ENCODE data around the gene HIVEP1. TPM values are rescaled to one million over a fixed set of nuclear protein-coding genes. Genes with fewer than 3 reads are reported as not detected.

HIVEP1 gene
- total and polyA plus RNA-seq, 2 of the 8 experiments (the other 6 are each of a cell fraction or from before 2014, with no cell fraction given), result 22.6 to 23.1 TPM

DNA sequence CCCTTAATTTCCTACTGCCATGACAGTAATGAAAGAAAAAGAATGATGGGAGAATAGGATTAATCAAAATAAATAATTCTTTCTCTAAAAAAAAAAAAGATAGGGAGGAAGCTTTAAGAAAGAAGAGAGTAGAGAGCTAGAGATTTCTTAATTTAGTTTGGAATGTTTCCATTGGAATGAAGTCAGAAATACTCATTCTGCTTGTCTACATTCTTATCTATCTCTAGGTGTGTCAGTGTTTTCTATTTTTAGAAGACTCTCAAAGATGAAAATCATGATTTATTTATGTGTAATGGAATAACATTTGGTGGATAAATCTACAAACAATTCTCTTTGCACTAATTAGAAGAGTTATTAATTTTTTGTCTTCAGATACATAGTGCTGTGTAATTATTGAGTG, 38.0 kb upstream of the HIVEP1 start:
- ChIA-PET POLR2A (ENCODE audit: partially characterized antibody) (no interaction called here), CTCF (ENCODE audit: partially characterized antibody) (interaction anchor here (0.9 to 3.7 kb wide), 4 partner anchors 11 to 273 kb away, joined by 3 to 14 read pairs (median 4); no protein-coding TSS in a partner anchor)
- H2BK12ac ChIP-seq (ENCODE audit: low read depth, low read length), result no peak overlapping the region
- H3K79me2 ChIP-seq (ENCODE audit: control insufficient read depth in 1 of 2, insufficient read depth in 2 of 2, low read length in 2 of 2), result no peaks in the 10 kb centered on the region
- H3K18ac ChIP-seq (ENCODE audit: extremely low read depth, low read length), result no peak overlapping the region
- H3K9ac ChIP-seq (replicated peaks in 1 of 4; ENCODE audit: extremely low read depth in 1 of 4, low read depth in 3 of 4, low read length in 3 of 4), result no peak overlapping the region
- H3K27me3 ChIP-seq (replicated peaks in 1 of 4; ENCODE audit: control insufficient read depth in 3 of 4, extremely low read depth in 1 of 4, insufficient read depth in 3 of 4, low read length in 3 of 4), result no peaks in the 10 kb centered on the region
- H2BK15ac ChIP-seq (ENCODE audit: low read length), result no peak overlapping the region
- no peak for DNase-seq (ENCODE audit: low read depth in 1 of 2, low spot score in 2 of 2)
- no peaks in the 10 kb centered on the region for H3K9me3 ChIP-seq (ENCODE audit: insufficient read depth in 2 of 2, low read depth in 1 of 2, low read length in 1 of 2)
- H3K27ac ChIP-seq (ENCODE audit: low read depth, low read length), result no peak overlapping the region
- no peak overlapping the region for H2AFZ ChIP-seq (ENCODE audit: low read length)
- no peak overlapping the region for H3K4me2 ChIP-seq (ENCODE audit: insufficient read depth in 1 of 2, low read depth in 2 of 2, low read length in 2 of 2)
- H2AK5ac ChIP-seq (ENCODE audit: low read depth, low read length), result no peak overlapping the region
- no peak for FAIRE-seq
- H4K20me1 ChIP-seq (replicated peaks in 1 of 2; ENCODE audit: control insufficient read depth in 1 of 2, insufficient read depth in 2 of 2, low read length in 2 of 2), result no peaks in the 10 kb centered on the region
- no peak overlapping the region for H3K4me3 ChIP-seq (ENCODE audit: extremely low read depth in 1 of 4, insufficient read depth in 2 of 4, low read depth in 3 of 4, low read length in 4 of 4)
- no peak overlapping the region for H3K14ac ChIP-seq (ENCODE audit: insufficient read length)
- H3K23ac ChIP-seq (ENCODE audit: insufficient read length), result no peak overlapping the region
- no peak overlapping the region for H2BK120ac ChIP-seq (replicated peaks; ENCODE audit: low read depth, low read length)
- H3K23me2 ChIP-seq (ENCODE audit: low read depth, low read length), result no peaks in the 10 kb centered on the region
- no peak overlapping the region for H2BK5ac ChIP-seq (ENCODE audit: low read depth, low read length)
- H2BK20ac ChIP-seq (ENCODE audit: low read length), result no peak overlapping the region
- no peak overlapping the region for H4K91ac ChIP-seq (replicated peaks; ENCODE audit: insufficient read length, low read length)
- no peaks in the 10 kb centered on the region for H3K36me3 ChIP-seq (ENCODE audit: control insufficient read depth in 2 of 4, insufficient read depth in 4 of 4, low read length in 3 of 4)
- no peaks in the 10 kb centered on the region for H3K79me1 ChIP-seq (ENCODE audit: low read depth, low read length)
- H3K4me1 ChIP-seq (replicated peaks in 1 of 4; ENCODE audit: control insufficient read depth in 3 of 4, insufficient read depth in 4 of 4, low read length in 3 of 4), result peaks cover 3 to 14% (median 12%) of the 10 kb centered on the region in 4 experiments
- no peak overlapping the region for H3K56ac ChIP-seq (replicated peaks; ENCODE audit: insufficient read length, low read depth, low read length)
- no peak overlapping the region for H4K8ac ChIP-seq (ENCODE audit: extremely low read depth, insufficient read depth, low read length)
- peak overlapping the region; percentile 81 for H4K5ac ChIP-seq (ENCODE audit: insufficient read length, low read depth, low read length)
- H3K4ac ChIP-seq (replicated peaks; ENCODE audit: insufficient read length, low read depth, low read length), result no peak overlapping the region
- TF ChIP-seq JUND (IDR thresholded peaks at IDR 0.05; ENCODE audit: low read length) (no peak), SRF (IDR thresholded peaks at IDR 0.05; ENCODE audit: low read depth, low read length) (no peak), SUZ12 (IDR thresholded peaks at IDR 0.05; ENCODE audit: low read length) (no peak), MAFK (IDR thresholded peaks at IDR 0.05; ENCODE audit: low read depth, low read length) (no peak), ASH2L (IDR thresholded peaks at IDR 0.05; ENCODE audit: low read length) (no peak)
- TF ChIP-seq, protein P1, sequence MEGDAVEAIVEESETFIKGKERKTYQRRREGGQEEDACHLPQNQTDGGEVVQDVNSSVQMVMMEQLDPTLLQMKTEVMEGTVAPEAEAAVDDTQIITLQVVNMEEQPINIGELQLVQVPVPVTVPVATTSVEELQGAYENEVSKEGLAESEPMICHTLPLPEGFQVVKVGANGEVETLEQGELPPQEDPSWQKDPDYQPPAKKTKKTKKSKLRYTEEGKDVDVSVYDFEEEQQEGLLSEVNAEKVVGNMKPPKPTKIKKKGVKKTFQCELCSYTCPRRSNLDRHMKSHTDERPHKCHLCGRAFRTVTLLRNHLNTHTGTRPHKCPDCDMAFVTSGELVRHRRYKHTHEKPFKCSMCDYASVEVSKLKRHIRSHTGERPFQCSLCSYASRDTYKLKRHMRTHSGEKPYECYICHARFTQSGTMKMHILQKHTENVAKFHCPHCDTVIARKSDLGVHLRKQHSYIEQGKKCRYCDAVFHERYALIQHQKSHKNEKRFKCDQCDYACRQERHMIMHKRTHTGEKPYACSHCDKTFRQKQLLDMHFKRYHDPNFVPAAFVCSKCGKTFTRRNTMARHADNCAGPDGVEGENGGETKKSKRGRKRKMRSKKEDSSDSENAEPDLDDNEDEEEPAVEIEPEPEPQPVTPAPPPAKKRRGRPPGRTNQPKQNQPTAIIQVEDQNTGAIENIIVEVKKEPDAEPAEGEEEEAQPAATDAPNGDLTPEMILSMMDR (IDR thresholded peaks at IDR 0.05; ENCODE audit: control extremely low read depth in 1 of 3, insufficient read depth in 1 of 3, low read depth in 1 of 3, low read length in 3 of 3), result no peak
- TF ChIP-seq, protein P2, sequence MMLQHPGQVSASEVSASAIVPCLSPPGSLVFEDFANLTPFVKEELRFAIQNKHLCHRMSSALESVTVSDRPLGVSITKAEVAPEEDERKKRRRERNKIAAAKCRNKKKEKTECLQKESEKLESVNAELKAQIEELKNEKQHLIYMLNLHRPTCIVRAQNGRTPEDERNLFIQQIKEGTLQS (IDR thresholded peaks at IDR 0.05; ENCODE audit: insufficient read depth, low read depth, low read length), result no peak
